CD4-positive, alpha-beta memory T cell (primary cell): ENCODE measurements around the gene ADGRF4. TPM values are rescaled to one million over a fixed set of nuclear protein-coding genes. Genes with fewer than 3 reads are reported as not detected.

Source experiments
- CTCF ChIA-PET: fragments of 350-600 bp; sonication (Branson Sonifier 250); formaldehyde crosslinking; loops from one replicate; lab custom pipeline; 2021; ENCODE audit warnings: inconsistent platforms; ENCODE audit not compliant: partially characterized antibody; lab: Charles Lee
- POLR2A ChIA-PET: fragments of 350-600 bp; sonication (Branson Sonifier 250); formaldehyde crosslinking; loops from one replicate; lab custom pipeline; 2021; ENCODE audit not compliant: partially characterized antibody; lab: Charles Lee
- DNase-seq, 5 donors: peaks; one replicate each; pipeline versions ENCODE4 v3.0.0 to v3.0.0-alpha.2; 2020 to 2022; ENCODE audit warnings: mixed read lengths in 1 of 5
- H3K27ac ChIP-seq: one replicate; pipeline ENCODE4 v1.7.0; 2013; ENCODE audit warnings: low read depth, low read length
- H3K27me3 ChIP-seq: 2 replicates; pipeline ENCODE4 v1.7.0; 2013; ENCODE audit warnings: mild to moderate bottlenecking, low read length, moderate library complexity; ENCODE audit not compliant: insufficient read depth
- H3K36me3 ChIP-seq: 2 replicates; pipeline ENCODE4 v1.7.0; 2013; ENCODE audit warnings: mild to moderate bottlenecking, low read length, moderate library complexity; ENCODE audit not compliant: insufficient read depth
- H3K4me1 ChIP-seq: 2 replicates; pipeline ENCODE4 v1.7.0; 2013; ENCODE audit warnings: mild to moderate bottlenecking, low read length, moderate library complexity; ENCODE audit not compliant: insufficient read depth
- H3K4me3 ChIP-seq, 2 donors: one replicate each; pipeline ENCODE4 v1.7.0; 2013; ENCODE audit warnings: low read length in 2 of 2, mild to moderate bottlenecking in 1 of 2
- H3K9me3 ChIP-seq, 2 donors: one replicate each; pipeline ENCODE4 v1.7.0; 2013; ENCODE audit warnings: low read length in 2 of 2, control low read depth in 1 of 2; ENCODE audit not compliant: control insufficient read depth in 1 of 2
- H3K27ac Mint-ChIP-seq, 7 donors: one replicate each; pipeline ENCODE4 v1.8.0; 2020 to 2021; ENCODE audit warnings: mixed read lengths in 7 of 7, mild to moderate bottlenecking in 6 of 7, inconsistent platforms in 3 of 7, moderate library complexity in 3 of 7
- H3K27me3 Mint-ChIP-seq, 2 donors: one replicate each; pipeline ENCODE4 v1.8.0; 2020 to 2021; ENCODE audit warnings: mixed read lengths in 2 of 2
- H3K36me3 Mint-ChIP-seq, 2 donors: one replicate each; pipeline ENCODE4 v1.8.0; 2020 to 2021; ENCODE audit warnings: mixed read lengths in 2 of 2, inconsistent platforms in 1 of 2, mild to moderate bottlenecking in 1 of 2
- H3K4me1 Mint-ChIP-seq, 4 donors: one replicate each; pipeline ENCODE4 v1.8.0; 2020 to 2021; ENCODE audit warnings: mixed read lengths in 4 of 4, mild to moderate bottlenecking in 1 of 4
- H3K4me3 Mint-ChIP-seq, 8 donors: one replicate each; pipeline ENCODE4 v1.8.0; 2020 to 2021; ENCODE audit warnings: mixed read lengths in 8 of 8, mild to moderate bottlenecking in 7 of 8, moderate library complexity in 6 of 8, inconsistent platforms in 3 of 8
- H3K9me3 Mint-ChIP-seq, 8 donors: one replicate each; pipeline ENCODE4 v1.8.0; 2020 to 2021; ENCODE audit warnings: mixed read lengths in 8 of 8, mild to moderate bottlenecking in 5 of 8, inconsistent platforms in 3 of 8, moderate library complexity in 1 of 8
- intact Hi-C: fragments of 100-400 bp; cut with micrococcal nuclease; formaldehyde crosslinking; loops from one replicate; pipeline ENCODE4 v1.15.1; 2023
- polyA plus RNA-seq, 2 donors: library from polyadenylated mRNA; unstranded; fragments of 300-500 nt; fragmentation: Illumina TruSeq; gene quantifications; one replicate each; pipeline ENCODE4 v1.2.3, GENCODE V29; 2021
- total RNA-seq, 2 experiments: library from RNA; stranded (reverse); gene quantifications; one replicate each; pipeline ENCODE4 v1.2.3, GENCODE V29; 2021

Gene ADGRF4
- total and polyA plus RNA-seq, 4 experiments from 2014 or later = not detected

- Mint-ChIP-seq H3K9me3 (no peaks in the 10 kb centered on the region), H3K36me3 (no peaks in the 10 kb centered on the region), H3K27me3 (peaks cover 2 to 3% of the 10 kb centered on the region in 2 donors), H3K27ac (no peak overlapping the region), H3K4me3 (no peak overlapping the region), H3K4me1 (no peaks in the 10 kb centered on the region)
- CTCF ChIA-PET = interaction anchor here (1.8 kb wide), 1 partner anchor 12 kb away, joined by 4 read pairs; no protein-coding TSS in a partner anchor
- H3K4me1 ChIP-seq = no peaks in the 10 kb centered on the region
- no peaks in the 10 kb centered on the region for H3K9me3 ChIP-seq
- no peaks in the 10 kb centered on the region for H3K36me3 ChIP-seq
- H3K27ac ChIP-seq = no peak overlapping the region
- intact Hi-C loops = no loop called here
- no peak overlapping the region for H3K4me3 ChIP-seq
- POLR2A ChIA-PET = no interaction called here
- DNase-seq = no peak
- no peaks in the 10 kb centered on the region for H3K27me3 ChIP-seq
Measured at GRCh38 chr6:47687432-47687831, 10.9 kb upstream of the ADGRF4 start.

- Histone ChIP-seq H3K27me3 (no peaks in the 10 kb centered on the region), H3K4me3 (no peak overlapping the region), H3K27ac (no peak overlapping the region), H3K9me3 (no peaks in the 10 kb centered on the region), H3K4me1 (no peaks in the 10 kb centered on the region), H3K36me3 (no peaks in the 10 kb centered on the region)
- Mint-ChIP-seq H3K27ac (no peak overlapping the region), H3K4me3 (no peak overlapping the region), H3K36me3 (no peaks in the 10 kb centered on the region), H3K9me3 (no peaks in the 10 kb centered on the region), H3K27me3 (peaks cover 0 to 2% of the 10 kb centered on the region in 2 donors), H3K4me1 (peaks cover 0 to 2% (median 0%) of the 10 kb centered on the region in 4 donors)
- intact Hi-C loops = no loop called here
- ChIA-PET CTCF (no interaction called here), POLR2A (no interaction called here)
- DNase-seq = no peak
Measured at GRCh38 chr6:47690214-47690613, 8.2 kb upstream of the ADGRF4 start.

GRCh38 chr6:47690791-47691190 lies 7.6 kb upstream of the ADGRF4 start:
- Mint-ChIP-seq H3K9me3 (no peaks in the 10 kb centered on the region), H3K27ac (no peak overlapping the region), H3K27me3 (peaks cover 0 to 2% of the 10 kb centered on the region in 2 donors), H3K4me3 (no peak overlapping the region), H3K36me3 (no peaks in the 10 kb centered on the region), H3K4me1 (peaks cover 0 to 2% (median 0%) of the 10 kb centered on the region in 4 donors)
- H3K36me3 ChIP-seq = no peaks in the 10 kb centered on the region
- H3K27ac ChIP-seq = no peak overlapping the region
- DNase-seq = no peak
- ChIA-PET POLR2A (no interaction called here), CTCF (no interaction called here)
- no peaks in the 10 kb centered on the region for H3K9me3 ChIP-seq
- intact Hi-C loops = no loop called here
- no peaks in the 10 kb centered on the region for H3K4me1 ChIP-seq
- no peaks in the 10 kb centered on the region for H3K27me3 ChIP-seq
- no peak overlapping the region for H3K4me3 ChIP-seq

- Mint-ChIP-seq H3K4me1 (peaks cover 0 to 2% (median 0%) of the 10 kb centered on the region in 4 donors), H3K27me3 (peaks cover 0 to 1% of the 10 kb centered on the region in 2 donors)
Measured at GRCh38 chr6:47697925-47698324, 455 bp upstream of the ADGRF4 start.

GRCh38 chr6:47700053-47700452 lies 1.7 kb downstream of the ADGRF4 start:
- Mint-ChIP-seq H3K4me3 (no peak overlapping the region), H3K9me3 (no peaks in the 10 kb centered on the region), H3K27me3 (peaks cover 0 to 1% of the 10 kb centered on the region in 2 donors), H3K36me3 (no peaks in the 10 kb centered on the region), H3K27ac (no peak overlapping the region), H3K4me1 (no peaks in the 10 kb centered on the region)
- intact Hi-C loops = no loop called here
- Histone ChIP-seq H3K4me3 (no peak overlapping the region), H3K36me3 (no peaks in the 10 kb centered on the region), H3K4me1 (no peaks in the 10 kb centered on the region), H3K27ac (no peak overlapping the region), H3K9me3 (no peaks in the 10 kb centered on the region), H3K27me3 (no peaks in the 10 kb centered on the region)
- no peak for DNase-seq
- ChIA-PET CTCF (no interaction called here), POLR2A (no interaction called here)

More at GRCh38 chr6:47697925-47698324, 455 bp upstream of the ADGRF4 start:
- Histone ChIP-seq H3K36me3 (no peaks in the 10 kb centered on the region), H3K4me3 (no peak overlapping the region), H3K9me3 (no peaks in the 10 kb centered on the region), H3K4me1 (no peaks in the 10 kb centered on the region), H3K27ac (no peak overlapping the region), H3K27me3 (no peaks in the 10 kb centered on the region)
- Mint-ChIP-seq H3K27ac (no peak overlapping the region), H3K36me3 (no peaks in the 10 kb centered on the region), H3K4me3 (no peak overlapping the region), H3K9me3 (no peaks in the 10 kb centered on the region)
- DNase-seq = no peak
- ChIA-PET CTCF (no interaction called here), POLR2A (no interaction called here)
- intact Hi-C loops = no loop called here

- H3K36me3 ChIP-seq = no peaks in the 10 kb centered on the region
- Mint-ChIP-seq H3K36me3 (no peaks in the 10 kb centered on the region), H3K9me3 (no peaks in the 10 kb centered on the region), H3K27me3 (peaks cover 0 to 1% of the 10 kb centered on the region in 2 donors), H3K27ac (no peak overlapping the region), H3K4me1 (no peaks in the 10 kb centered on the region), H3K4me3 (no peak overlapping the region)
- H3K27ac ChIP-seq = no peak overlapping the region
- H3K4me3 ChIP-seq = no peak overlapping the region
- intact Hi-C loops = no loop called here
- no peak for DNase-seq
- CTCF ChIA-PET = no interaction called here
- H3K27me3 ChIP-seq = no peaks in the 10 kb centered on the region
- POLR2A ChIA-PET = no interaction called here
- H3K9me3 ChIP-seq = no peaks in the 10 kb centered on the region
- H3K4me1 ChIP-seq = no peaks in the 10 kb centered on the region
Measured at GRCh38 chr6:47700596-47700995, 2.2 kb downstream of the ADGRF4 start.

- H3K27me3 Mint-ChIP-seq = peaks cover 0 to 1% of the 10 kb centered on the region in 2 donors
Measured at GRCh38 chr6:47701363-47701762, 3.0 kb downstream of the ADGRF4 start.

GRCh38 chr6:47709160-47709559 lies 10.8 kb downstream of the ADGRF4 start:
- no peak for DNase-seq
- Histone ChIP-seq H3K4me1 (no peaks in the 10 kb centered on the region), H3K4me3 (no peak overlapping the region), H3K27ac (no peak overlapping the region), H3K27me3 (no peaks in the 10 kb centered on the region), H3K9me3 (no peaks in the 10 kb centered on the region), H3K36me3 (no peaks in the 10 kb centered on the region)
- ChIA-PET POLR2A (no interaction called here), CTCF (no interaction called here)
- Mint-ChIP-seq H3K4me1 (no peaks in the 10 kb centered on the region), H3K4me3 (no peak overlapping the region), H3K27ac (no peak overlapping the region), H3K36me3 (no peaks in the 10 kb centered on the region), H3K27me3 (peaks cover 3 to 10% of the 10 kb centered on the region in 2 donors), H3K9me3 (peaks cover 0 to 3% (median 0%) of the 10 kb centered on the region in 8 donors)
- intact Hi-C loops = no loop called here

More at GRCh38 chr6:47701363-47701762, 3.0 kb downstream of the ADGRF4 start:
- Histone ChIP-seq H3K9me3 (no peaks in the 10 kb centered on the region), H3K4me3 (no peak overlapping the region), H3K4me1 (no peaks in the 10 kb centered on the region), H3K27me3 (no peaks in the 10 kb centered on the region), H3K27ac (no peak overlapping the region), H3K36me3 (no peaks in the 10 kb centered on the region)
- H3K36me3 Mint-ChIP-seq = no peaks in the 10 kb centered on the region
- CTCF ChIA-PET = no interaction called here
- H3K4me3 Mint-ChIP-seq = no peak overlapping the region
- DNase-seq = no peak
- intact Hi-C loops = no loop called here
- no peak overlapping the region for H3K27ac Mint-ChIP-seq
- H3K9me3 Mint-ChIP-seq = no peaks in the 10 kb centered on the region
- POLR2A ChIA-PET = no interaction called here
- no peaks in the 10 kb centered on the region for H3K4me1 Mint-ChIP-seq
